Tibial nerve (tissue), 3 donors: ENCODE results near the gene BBC3.

Source experiments
- EP300 ChIP-seq, 2 donors: sonication (generic); formaldehyde crosslinking; IDR thresholded peaks; one replicate each; pipeline ENCODE4 v1.6.1; 2017; ENCODE audit warnings: antibody characterized with exemption in 2 of 2, mild to moderate bottlenecking in 1 of 2
- POLR2A ChIP-seq, 2 donors: fragments of 450-650 bp; IDR thresholded peaks; one replicate each; pipeline ENCODE4 v1.6.1; 2017; ENCODE audit warnings: antibody characterized with exemption in 2 of 2, mild to moderate bottlenecking in 2 of 2, moderate library complexity in 2 of 2

DNA sequence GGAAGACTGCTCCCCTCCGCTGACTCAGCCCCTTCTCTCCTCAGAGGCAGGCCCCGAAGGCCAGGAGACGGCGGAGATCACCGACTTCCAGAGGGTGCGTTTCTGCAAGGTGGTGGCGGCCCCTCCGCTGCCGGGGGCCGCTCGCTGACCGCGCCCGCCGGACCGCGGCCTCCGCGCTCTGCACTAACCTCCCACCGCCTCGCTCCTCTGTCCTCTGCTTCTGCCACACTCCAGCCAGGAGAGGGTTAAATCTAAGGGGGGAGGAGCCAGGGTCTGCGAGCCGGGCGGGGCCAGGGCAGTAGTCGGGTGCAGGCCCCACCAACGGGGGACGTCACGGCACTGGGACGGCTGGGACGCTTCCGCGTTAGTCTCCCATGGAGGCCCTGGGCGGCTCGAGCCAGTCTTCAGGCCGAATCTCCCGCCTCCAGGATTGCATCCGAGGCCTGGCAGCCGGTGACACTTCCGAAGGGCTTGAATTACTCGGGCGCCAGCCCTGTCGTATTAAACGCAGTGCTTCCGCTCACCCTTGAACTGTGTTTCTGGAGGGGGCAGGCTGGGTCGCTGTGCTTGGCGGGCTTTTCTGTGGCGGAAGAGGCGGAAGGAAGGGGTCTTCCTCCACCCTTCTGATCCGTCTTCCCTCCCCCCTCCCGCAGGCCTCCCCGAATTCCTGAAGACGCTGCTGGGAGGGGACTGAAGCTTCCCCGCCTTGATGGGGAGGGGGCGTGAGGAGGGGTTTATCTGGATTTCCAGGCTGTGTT, 42.5 kb upstream of the BBC3 start:
- TF ChIP-seq POLR2A (IDR thresholded peaks at IDR 0.05) (peak; percentile 66 to 79), EP300 (IDR thresholded peaks at IDR 0.05) (peak; percentile 70 to 91)
